HG02970 (cell line): ENCODE results near the gene SGSH.
"Not testable (repeated sequence)": the region's sequence is repeated elsewhere in the genome, so short reads cannot be mapped to it uniquely, and the experiment has no call there.

ENCODE experiments used
- ATAC-seq: cut with Tn5 transposase; IDR thresholded peaks from one replicate; pipeline ENCODE4 v1.9.1; 2021; ENCODE audit warnings: mild to moderate bottlenecking, moderate library complexity, moderate number of reproducible peaks; ENCODE audit not compliant: unreplicated experiment, low FRiP score

SGSH gene

GRCh38 chr17:80213643-80213975, 6.5 kb downstream of the SGSH start:
- no peak for ATAC-seq

- ATAC-seq, result no peak
Measured at GRCh38 chr17:80212962-80213642, 7.0 kb downstream of the SGSH start.

- ATAC-seq, result no peak
Measured at GRCh38 chr17:80212511-80212910, 7.6 kb downstream of the SGSH start.

- ATAC-seq, result no peak
Measured at GRCh38 chr17:80212109-80212508, 8.0 kb downstream of the SGSH start.

GRCh38 chr17:80210348-80211108, 9.6 kb downstream of the SGSH start:
- ATAC-seq, result no peak

- ATAC-seq, result no peak
Measured at GRCh38 chr17:80209765-80210164, 10.4 kb downstream of the SGSH start.

GRCh38 chr17:80208050-80208449, 12.1 kb downstream of the SGSH start:
- ATAC-seq, result no peak

GRCh38 chr17:80205811-80206210, 14.3 kb downstream of the SGSH start:
- no peak for ATAC-seq

- no peak for ATAC-seq
Measured at GRCh38 chr17:80204626-80205468, 15.3 kb downstream of the SGSH start.

- no peak for ATAC-seq
Measured at GRCh38 chr17:80203471-80203963, 16.6 kb downstream of the SGSH start.

GRCh38 chr17:80202197-80202596, 17.9 kb downstream of the SGSH start:
- no peak for ATAC-seq

GRCh38 chr17:80201446-80201845, 18.7 kb downstream of the SGSH start:
- ATAC-seq, result no peak

- ATAC-seq, result not testable (repeated sequence)
Measured at GRCh38 chr17:80199295-80199694, 20.8 kb downstream of the SGSH start.

GRCh38 chr17:80198144-80198661, 21.9 kb downstream of the SGSH start:
- no peak for ATAC-seq

GRCh38 chr17:80196652-80197051, 23.5 kb downstream of the SGSH start:
- no peak for ATAC-seq

- ATAC-seq, result no peak
Measured at GRCh38 chr17:80195671-80196529, 24.2 kb downstream of the SGSH start.

- no peak for ATAC-seq
Measured at GRCh38 chr17:80195141-80195540, 25.0 kb downstream of the SGSH start.

- no peak for ATAC-seq
Measured at GRCh38 chr17:80191865-80192661, 28.1 kb downstream of the SGSH start.

- no peak for ATAC-seq
Measured at GRCh38 chr17:80191192-80191591, 28.9 kb downstream of the SGSH start.
